Chondrocyte (in vitro differentiated cells): ENCODE measurements around the gene KNTC1. TPM values are rescaled to one million over a fixed set of nuclear protein-coding genes. Genes with fewer than 3 reads are reported as not detected.
"Not testable (repeated sequence)": the region's sequence is repeated elsewhere in the genome, so short reads cannot be mapped to it uniquely, and the experiment has no call there.

ENCODE experiments used
- DNase-seq: peaks from one replicate; pipeline ENCODE4 v3.0.0; 2021; ENCODE audit warnings: mixed read lengths, low spot score
- H3K27ac Mint-ChIP-seq: one replicate; pipeline ENCODE4 v1.8.0; 2021; ENCODE audit warnings: mild to moderate bottlenecking, moderate library complexity, mixed read lengths; ENCODE audit not compliant: unreplicated experiment
- H3K27me3 Mint-ChIP-seq: 2 replicates; pipeline ENCODE4 v1.8.0; 2021; ENCODE audit warnings: low read depth, mixed read lengths
- H3K36me3 Mint-ChIP-seq: 2 replicates; pipeline ENCODE4 v1.8.0; 2021; ENCODE audit warnings: low read depth, mixed read lengths
- H3K4me1 Mint-ChIP-seq: 2 replicates; pipeline ENCODE4 v1.8.0; 2021; ENCODE audit warnings: low read depth, mild to moderate bottlenecking, mixed read lengths
- H3K4me3 Mint-ChIP-seq: one replicate; pipeline ENCODE4 v1.8.0; 2021; ENCODE audit warnings: mild to moderate bottlenecking, moderate library complexity, mixed read lengths; ENCODE audit not compliant: unreplicated experiment
- H3K9me3 Mint-ChIP-seq: 2 replicates; pipeline ENCODE4 v1.8.0; 2021; ENCODE audit warnings: low read depth, mixed read lengths
- CTCF ChIP-seq: fragments of 200-600 bp; sonication (generic); IDR thresholded peaks from 2 replicates; pipeline ENCODE4 v1.5.0; 2021; ENCODE audit warnings: antibody characterized with exemption, mild to moderate bottlenecking, moderate library complexity
- total RNA-seq: library from RNA; stranded (reverse); gene quantifications from 3 replicates; pipeline ENCODE4 v1.2.1, GENCODE V29; 2021

Gene KNTC1
- total RNA-seq, 1 donor from 2014 or later, result 9.2 TPM

GRCh38 chr12:122590990-122591389 lies 63.9 kb downstream of the KNTC1 start:
- H3K27ac Mint-ChIP-seq, result no peak overlapping the region
- H3K4me3 Mint-ChIP-seq, result no peak overlapping the region
- peaks cover 10% of the 10 kb centered on the region for H3K36me3 Mint-ChIP-seq
- no peaks in the 10 kb centered on the region for H3K4me1 Mint-ChIP-seq
- no peaks in the 10 kb centered on the region for H3K27me3 Mint-ChIP-seq
- DNase-seq, result no peak
- no peaks in the 10 kb centered on the region for H3K9me3 Mint-ChIP-seq
- no peak for TF ChIP-seq CTCF

GRCh38 chr12:122591966-122592365 lies 64.9 kb downstream of the KNTC1 start:
- DNase-seq, H3K4me3 Mint-ChIP-seq, H3K36me3 Mint-ChIP-seq, H3K9me3 Mint-ChIP-seq, H3K27me3 Mint-ChIP-seq, H3K4me1 Mint-ChIP-seq, H3K27ac Mint-ChIP-seq: not testable (repeated sequence)

- H3K4me1 Mint-ChIP-seq, H3K36me3 Mint-ChIP-seq, H3K27me3 Mint-ChIP-seq, H3K9me3 Mint-ChIP-seq, H3K4me3 Mint-ChIP-seq, DNase-seq, H3K27ac Mint-ChIP-seq: not testable (repeated sequence)
These were observed 65.5 kb downstream of the KNTC1 start for GRCh38 chr12:122592543-122592942.

- H3K9me3 Mint-ChIP-seq, result no peaks in the 10 kb centered on the region
- H3K27ac Mint-ChIP-seq, result no peak overlapping the region
- H3K27me3 Mint-ChIP-seq, result no peaks in the 10 kb centered on the region
- no peak overlapping the region for H3K4me3 Mint-ChIP-seq
- no peak for TF ChIP-seq CTCF
- peaks cover 13% of the 10 kb centered on the region for H3K36me3 Mint-ChIP-seq
- H3K4me1 Mint-ChIP-seq, result no peaks in the 10 kb centered on the region
- DNase-seq, result no peak
These were observed 66.9 kb downstream of the KNTC1 start for GRCh38 chr12:122593910-122594309.

GRCh38 chr12:122596838-122597237 lies 69.8 kb downstream of the KNTC1 start:
- no peak for TF ChIP-seq CTCF
- H3K9me3 Mint-ChIP-seq, result no peaks in the 10 kb centered on the region
- H3K36me3 Mint-ChIP-seq, result peaks cover 11% of the 10 kb centered on the region
- no peaks in the 10 kb centered on the region for H3K27me3 Mint-ChIP-seq
- DNase-seq, result no peak
- no peak overlapping the region for H3K4me3 Mint-ChIP-seq
- H3K27ac Mint-ChIP-seq, result no peak overlapping the region
- H3K4me1 Mint-ChIP-seq, result no peaks in the 10 kb centered on the region

- H3K36me3 Mint-ChIP-seq, result peaks cover 10% of the 10 kb centered on the region
- H3K9me3 Mint-ChIP-seq, result no peaks in the 10 kb centered on the region
These were observed 75.4 kb downstream of the KNTC1 start for GRCh38 chr12:122602456-122602855.

More at GRCh38 chr12:122602456-122602855, 75.4 kb downstream of the KNTC1 start:
- no peaks in the 10 kb centered on the region for H3K27me3 Mint-ChIP-seq
- DNase-seq, result no peak
- H3K4me1 Mint-ChIP-seq, result no peaks in the 10 kb centered on the region
- H3K4me3 Mint-ChIP-seq, result no peak overlapping the region
- no peak overlapping the region for H3K27ac Mint-ChIP-seq
- TF ChIP-seq CTCF, result no peak
